ENCODE measurements around the gene POGLUT2. TPM values are rescaled to one million over a fixed set of nuclear protein-coding genes. Genes with fewer than 3 reads are reported as not detected.

Gene POGLUT2
- total and polyA plus RNA-seq, 2 experiments from 2014 or later = 14.6 to 17.5 TPM

DNA sequence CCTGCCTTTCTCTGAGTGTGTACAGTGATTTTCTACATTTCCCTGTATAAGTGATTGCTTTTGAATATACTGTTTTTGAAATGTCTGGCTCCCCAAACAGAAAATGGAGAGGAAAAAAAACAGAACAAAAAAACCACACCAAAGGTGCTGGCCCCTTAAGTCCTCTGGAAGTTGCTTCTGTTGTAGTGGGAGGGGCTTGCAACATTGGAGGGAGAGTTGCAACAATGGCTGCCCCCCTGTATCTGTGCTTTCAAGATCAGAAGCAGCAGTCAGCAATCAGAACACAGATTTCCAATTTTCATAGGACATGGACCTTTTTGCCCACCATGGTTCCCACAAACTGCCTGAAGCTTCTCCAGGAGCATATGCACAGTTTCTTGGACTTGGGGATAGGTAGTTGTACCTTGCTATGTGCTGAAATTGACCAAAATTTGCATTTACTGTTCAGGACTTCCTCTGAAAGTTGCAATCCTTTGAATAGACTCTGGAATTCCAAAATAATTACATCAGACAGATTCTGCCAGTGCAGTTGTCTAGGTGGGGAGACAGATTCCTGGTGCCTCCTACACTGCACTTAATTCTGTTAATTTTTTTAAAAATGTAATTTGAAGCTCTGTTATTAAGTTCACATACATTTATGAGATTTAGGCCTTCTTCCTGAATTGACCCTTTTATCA is 14.0 kb upstream of the POGLUT2 start (continued):
- no peak for TF ChIP-seq STAT1 (IDR thresholded peaks at IDR 0.05; ENCODE audit: unreplicated experiment)
- TF ChIP-seq EZH2 (IDR thresholded peaks at IDR 0.05; ENCODE audit: low read depth, unreplicated experiment) = no peak

DNA sequence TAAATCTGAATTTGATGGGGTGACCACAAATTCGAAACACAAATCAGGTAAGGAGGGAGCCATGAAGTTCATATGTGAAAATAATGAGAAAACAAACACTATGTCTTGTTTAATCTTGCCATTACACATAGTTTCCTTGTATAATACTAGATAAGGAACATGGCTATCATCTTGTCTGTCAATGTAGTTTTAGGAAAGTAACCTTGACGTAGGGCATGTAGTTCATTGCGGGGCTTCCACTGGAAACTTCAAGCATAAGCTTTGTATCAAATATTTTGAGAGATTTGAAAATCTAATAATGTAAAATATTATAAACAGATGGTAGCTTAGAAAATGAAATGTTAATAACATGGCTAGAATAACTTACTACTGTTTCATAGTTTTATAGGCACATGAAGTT is 8.9 kb upstream of the POGLUT2 start:
- Histone ChIP-seq H4K20me1 (replicated peaks; ENCODE audit: insufficient read depth) (no peaks in the 10 kb centered on the region), H3K27me3 (ENCODE audit: insufficient read depth) (no peaks in the 10 kb centered on the region), H3K79me2 (replicated peaks; ENCODE audit: insufficient read depth) (no peaks in the 10 kb centered on the region), H3K4me1 (ENCODE audit: insufficient read depth) (no peaks in the 10 kb centered on the region), H3K4me3 (no peak overlapping the region), H3F3A (replicated peaks; ENCODE audit: low read depth) (no peaks in the 10 kb centered on the region), H3K9me2 (ENCODE audit: insufficient read depth) (no peaks in the 10 kb centered on the region), H2AFZ (no peak overlapping the region), H3K4me2 (no peak overlapping the region), H3K27ac (ENCODE audit: low read depth) (no peak overlapping the region), H3K36me3 (ENCODE audit: insufficient read depth) (no peaks in the 10 kb centered on the region)
- Mint-ChIP-seq H3K9me3 (peaks cover 5% of the 10 kb centered on the region; the same call in 1 of the 3 replicates), H3K36me3 (ENCODE audit: low read depth) (peaks cover 10% of the 10 kb centered on the region; the same call in 2 of the 3 replicates), H3K4me3 (no peak overlapping the region), H3K27me3 (ENCODE audit: insufficient read depth, low read depth, poor library complexity) (no peaks in the 10 kb centered on the region), H3K27ac (no peak overlapping the region), H3K4me1 (0 out of 3 replicates have a peak, but pooled peaks cover 3% of the 10 kb centered on the region)
- DNase-seq (ENCODE audit: low spot score) (no peak), ATAC-seq (no peak)
- TF ChIP-seq STAT1 (IDR thresholded peaks at IDR 0.05; ENCODE audit: unreplicated experiment) = no peak
- TF ChIP-seq, protein P1, sequence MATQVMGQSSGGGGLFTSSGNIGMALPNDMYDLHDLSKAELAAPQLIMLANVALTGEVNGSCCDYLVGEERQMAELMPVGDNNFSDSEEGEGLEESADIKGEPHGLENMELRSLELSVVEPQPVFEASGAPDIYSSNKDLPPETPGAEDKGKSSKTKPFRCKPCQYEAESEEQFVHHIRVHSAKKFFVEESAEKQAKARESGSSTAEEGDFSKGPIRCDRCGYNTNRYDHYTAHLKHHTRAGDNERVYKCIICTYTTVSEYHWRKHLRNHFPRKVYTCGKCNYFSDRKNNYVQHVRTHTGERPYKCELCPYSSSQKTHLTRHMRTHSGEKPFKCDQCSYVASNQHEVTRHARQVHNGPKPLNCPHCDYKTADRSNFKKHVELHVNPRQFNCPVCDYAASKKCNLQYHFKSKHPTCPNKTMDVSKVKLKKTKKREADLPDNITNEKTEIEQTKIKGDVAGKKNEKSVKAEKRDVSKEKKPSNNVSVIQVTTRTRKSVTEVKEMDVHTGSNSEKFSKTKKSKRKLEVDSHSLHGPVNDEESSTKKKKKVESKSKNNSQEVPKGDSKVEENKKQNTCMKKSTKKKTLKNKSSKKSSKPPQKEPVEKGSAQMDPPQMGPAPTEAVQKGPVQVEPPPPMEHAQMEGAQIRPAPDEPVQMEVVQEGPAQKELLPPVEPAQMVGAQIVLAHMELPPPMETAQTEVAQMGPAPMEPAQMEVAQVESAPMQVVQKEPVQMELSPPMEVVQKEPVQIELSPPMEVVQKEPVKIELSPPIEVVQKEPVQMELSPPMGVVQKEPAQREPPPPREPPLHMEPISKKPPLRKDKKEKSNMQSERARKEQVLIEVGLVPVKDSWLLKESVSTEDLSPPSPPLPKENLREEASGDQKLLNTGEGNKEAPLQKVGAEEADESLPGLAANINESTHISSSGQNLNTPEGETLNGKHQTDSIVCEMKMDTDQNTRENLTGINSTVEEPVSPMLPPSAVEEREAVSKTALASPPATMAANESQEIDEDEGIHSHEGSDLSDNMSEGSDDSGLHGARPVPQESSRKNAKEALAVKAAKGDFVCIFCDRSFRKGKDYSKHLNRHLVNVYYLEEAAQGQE (IDR thresholded peaks at IDR 0.05; ENCODE audit: unreplicated experiment) = no peak
- TF ChIP-seq EZH2phosphoT487 (IDR thresholded peaks at IDR 0.05; ENCODE audit: unreplicated experiment) = no peak
- no peak for TF ChIP-seq EZH2 (IDR thresholded peaks at IDR 0.05; ENCODE audit: low read depth, unreplicated experiment)
- no peak for TF ChIP-seq NANOG (IDR thresholded peaks at IDR 0.05; ENCODE audit: borderline replicate concordance)
- no peak for TF ChIP-seq POLR2AphosphoS5 (IDR thresholded peaks at IDR 0.05; ENCODE audit: low read depth)
- TF ChIP-seq, protein P2, sequence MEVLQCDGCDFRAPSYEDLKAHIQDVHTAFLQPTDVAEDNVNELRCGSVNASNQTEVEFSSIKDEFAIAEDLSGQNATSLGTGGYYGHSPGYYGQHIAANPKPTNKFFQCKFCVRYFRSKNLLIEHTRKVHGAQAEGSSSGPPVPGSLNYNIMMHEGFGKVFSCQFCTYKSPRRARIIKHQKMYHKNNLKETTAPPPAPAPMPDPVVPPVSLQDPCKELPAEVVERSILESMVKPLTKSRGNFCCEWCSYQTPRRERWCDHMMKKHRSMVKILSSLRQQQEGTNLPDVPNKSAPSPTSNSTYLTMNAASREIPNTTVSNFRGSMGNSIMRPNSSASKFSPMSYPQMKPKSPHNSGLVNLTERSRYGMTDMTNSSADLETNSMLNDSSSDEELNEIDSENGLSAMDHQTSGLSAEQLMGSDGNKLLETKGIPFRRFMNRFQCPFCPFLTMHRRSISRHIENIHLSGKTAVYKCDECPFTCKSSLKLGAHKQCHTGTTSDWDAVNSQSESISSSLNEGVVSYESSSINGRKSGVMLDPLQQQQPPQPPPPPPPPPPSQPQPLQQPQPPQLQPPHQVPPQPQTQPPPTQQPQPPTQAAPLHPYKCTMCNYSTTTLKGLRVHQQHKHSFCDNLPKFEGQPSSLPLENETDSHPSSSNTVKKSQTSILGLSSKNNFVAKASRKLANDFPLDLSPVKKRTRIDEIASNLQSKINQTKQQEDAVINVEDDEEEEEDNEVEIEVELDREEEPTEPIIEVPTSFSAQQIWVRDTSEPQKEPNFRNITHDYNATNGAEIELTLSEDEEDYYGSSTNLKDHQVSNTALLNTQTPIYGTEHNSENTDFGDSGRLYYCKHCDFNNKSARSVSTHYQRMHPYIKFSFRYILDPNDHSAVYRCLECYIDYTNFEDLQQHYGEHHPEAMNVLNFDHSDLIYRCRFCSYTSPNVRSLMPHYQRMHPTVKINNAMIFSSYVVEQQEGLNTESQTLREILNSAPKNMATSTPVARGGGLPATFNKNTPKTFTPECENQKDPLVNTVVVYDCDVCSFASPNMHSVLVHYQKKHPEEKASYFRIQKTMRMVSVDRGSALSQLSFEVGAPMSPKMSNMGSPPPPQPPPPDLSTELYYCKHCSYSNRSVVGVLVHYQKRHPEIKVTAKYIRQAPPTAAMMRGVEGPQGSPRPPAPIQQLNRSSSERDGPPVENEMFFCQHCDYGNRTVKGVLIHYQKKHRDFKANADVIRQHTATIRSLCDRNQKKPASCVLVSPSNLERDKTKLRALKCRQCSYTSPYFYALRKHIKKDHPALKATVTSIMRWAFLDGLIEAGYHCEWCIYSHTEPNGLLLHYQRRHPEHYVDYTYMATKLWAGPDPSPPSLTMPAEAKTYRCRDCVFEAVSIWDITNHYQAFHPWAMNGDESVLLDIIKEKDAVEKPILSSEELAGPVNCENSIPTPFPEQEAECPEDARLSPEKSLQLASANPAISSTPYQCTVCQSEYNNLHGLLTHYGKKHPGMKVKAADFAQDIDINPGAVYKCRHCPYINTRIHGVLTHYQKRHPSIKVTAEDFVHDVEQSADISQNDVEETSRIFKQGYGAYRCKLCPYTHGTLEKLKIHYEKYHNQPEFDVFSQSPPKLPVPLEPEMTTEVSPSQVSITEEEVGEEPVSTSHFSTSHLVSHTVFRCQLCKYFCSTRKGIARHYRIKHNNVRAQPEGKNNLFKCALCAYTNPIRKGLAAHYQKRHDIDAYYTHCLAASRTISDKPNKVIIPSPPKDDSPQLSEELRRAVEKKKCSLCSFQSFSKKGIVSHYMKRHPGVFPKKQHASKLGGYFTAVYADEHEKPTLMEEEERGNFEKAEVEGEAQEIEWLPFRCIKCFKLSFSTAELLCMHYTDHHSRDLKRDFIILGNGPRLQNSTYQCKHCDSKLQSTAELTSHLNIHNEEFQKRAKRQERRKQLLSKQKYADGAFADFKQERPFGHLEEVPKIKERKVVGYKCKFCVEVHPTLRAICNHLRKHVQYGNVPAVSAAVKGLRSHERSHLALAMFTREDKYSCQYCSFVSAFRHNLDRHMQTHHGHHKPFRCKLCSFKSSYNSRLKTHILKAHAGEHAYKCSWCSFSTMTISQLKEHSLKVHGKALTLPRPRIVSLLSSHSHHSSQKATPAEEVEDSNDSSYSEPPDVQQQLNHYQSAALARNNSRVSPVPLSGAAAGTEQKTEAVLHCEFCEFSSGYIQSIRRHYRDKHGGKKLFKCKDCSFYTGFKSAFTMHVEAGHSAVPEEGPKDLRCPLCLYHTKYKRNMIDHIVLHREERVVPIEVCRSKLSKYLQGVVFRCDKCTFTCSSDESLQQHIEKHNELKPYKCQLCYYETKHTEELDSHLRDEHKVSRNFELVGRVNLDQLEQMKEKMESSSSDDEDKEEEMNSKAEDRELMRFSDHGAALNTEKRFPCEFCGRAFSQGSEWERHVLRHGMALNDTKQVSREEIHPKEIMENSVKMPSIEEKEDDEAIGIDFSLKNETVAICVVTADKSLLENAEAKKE (CRISPR knock-in tag; IDR thresholded peaks at IDR 0.05) = no peak
- TF ChIP-seq JUNB (IDR thresholded peaks at IDR 0.05; ENCODE audit: unreplicated experiment) = no peak
- TF ChIP-seq ZNF331 (CRISPR knock-in tag; IDR thresholded peaks at IDR 0.05; ENCODE audit: low read depth) = no peak
- TF ChIP-seq, protein P3, sequence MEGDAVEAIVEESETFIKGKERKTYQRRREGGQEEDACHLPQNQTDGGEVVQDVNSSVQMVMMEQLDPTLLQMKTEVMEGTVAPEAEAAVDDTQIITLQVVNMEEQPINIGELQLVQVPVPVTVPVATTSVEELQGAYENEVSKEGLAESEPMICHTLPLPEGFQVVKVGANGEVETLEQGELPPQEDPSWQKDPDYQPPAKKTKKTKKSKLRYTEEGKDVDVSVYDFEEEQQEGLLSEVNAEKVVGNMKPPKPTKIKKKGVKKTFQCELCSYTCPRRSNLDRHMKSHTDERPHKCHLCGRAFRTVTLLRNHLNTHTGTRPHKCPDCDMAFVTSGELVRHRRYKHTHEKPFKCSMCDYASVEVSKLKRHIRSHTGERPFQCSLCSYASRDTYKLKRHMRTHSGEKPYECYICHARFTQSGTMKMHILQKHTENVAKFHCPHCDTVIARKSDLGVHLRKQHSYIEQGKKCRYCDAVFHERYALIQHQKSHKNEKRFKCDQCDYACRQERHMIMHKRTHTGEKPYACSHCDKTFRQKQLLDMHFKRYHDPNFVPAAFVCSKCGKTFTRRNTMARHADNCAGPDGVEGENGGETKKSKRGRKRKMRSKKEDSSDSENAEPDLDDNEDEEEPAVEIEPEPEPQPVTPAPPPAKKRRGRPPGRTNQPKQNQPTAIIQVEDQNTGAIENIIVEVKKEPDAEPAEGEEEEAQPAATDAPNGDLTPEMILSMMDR (conservative IDR thresholded peaks at IDR 0.05; ENCODE audit: low read depth in 2 of 2) = no peak
- TF ChIP-seq CREB1 (CRISPR knock-in tag; IDR thresholded peaks at IDR 0.05; ENCODE audit: low read depth) = no peak
- TF ChIP-seq ZNF114 (CRISPR knock-in tag; IDR thresholded peaks at IDR 0.05) = no peak

Measured in GM23338 (cell line).